GM23338 (cell line): ENCODE measurements around the gene CCDC90B. TPM values are rescaled to one million over a fixed set of nuclear protein-coding genes. Genes with fewer than 3 reads are reported as not detected.

Experiments
- ATAC-seq: fragments of 200-7000 bp; cut with Tn5 transposase; 3 replicates; pipeline ENCODE4 v1.9.1; 2020
- DNase-seq: peaks from one replicate; pipeline ENCODE4 v3.0.0-alpha.2; 2015; ENCODE audit warnings: low spot score
- H2AFZ ChIP-seq: fragments of 200-600 bp; sonication (generic); 2 replicates; pipeline ENCODE4 v1.8.0; 2016; ENCODE audit warnings: antibody characterized with exemption, mild to moderate bottlenecking, moderate library complexity
- H3F3A ChIP-seq: fragments of 200-600 bp; sonication (generic); replicated peaks from 2 replicates; pipeline ENCODE4 v1.8.0; 2017; ENCODE audit warnings: antibody characterized with exemption, mixed run types, low read depth
- H3K27ac ChIP-seq: fragments of 200-600 bp; sonication (generic); 2 replicates; pipeline ENCODE4 v1.6.1; 2016; ENCODE audit warnings: low read depth
- H3K27me3 ChIP-seq: fragments of 200-600 bp; sonication (generic); 2 replicates; pipeline ENCODE4 v1.8.0; 2016; ENCODE audit warnings: mild to moderate bottlenecking, mixed run types, moderate library complexity; ENCODE audit not compliant: insufficient read depth
- H3K36me3 ChIP-seq: fragments of 200-600 bp; sonication (generic); 2 replicates; pipeline ENCODE4 v1.8.0; 2016; ENCODE audit warnings: mild to moderate bottlenecking; ENCODE audit not compliant: insufficient read depth
- H3K4me1 ChIP-seq: fragments of 200-600 bp; sonication (generic); 2 replicates; pipeline ENCODE4 v1.8.0; 2016; ENCODE audit warnings: mild to moderate bottlenecking, moderate library complexity; ENCODE audit not compliant: insufficient read depth
- H3K4me2 ChIP-seq: fragments of 200-600 bp; sonication (generic); 2 replicates; pipeline ENCODE4 v1.7.1; 2017; ENCODE audit warnings: mixed run types
- H3K4me3 ChIP-seq: fragments of 200-600 bp; sonication (generic); 2 replicates; pipeline ENCODE4 v1.6.1; 2016; ENCODE audit warnings: mixed run types
- H3K79me2 ChIP-seq: fragments of 200-600 bp; sonication (generic); replicated peaks from 2 replicates; pipeline ENCODE4 v1.8.0; 2017; ENCODE audit warnings: mild to moderate bottlenecking; ENCODE audit not compliant: insufficient read depth
- H3K9me2 ChIP-seq: fragments of 200-600 bp; sonication (generic); 2 replicates; pipeline ENCODE4 v1.8.0; 2017; ENCODE audit not compliant: insufficient read depth
- H4K20me1 ChIP-seq: fragments of 200-600 bp; sonication (generic); replicated peaks from 2 replicates; pipeline ENCODE4 v1.8.0; 2017; ENCODE audit warnings: mild to moderate bottlenecking; ENCODE audit not compliant: insufficient read depth
- H3K27ac Mint-ChIP-seq: 2 replicates; pipeline ENCODE4 v1.8.0; 2020; ENCODE audit warnings: inconsistent platforms, mild to moderate bottlenecking, moderate library complexity, mixed read lengths
- H3K27me3 Mint-ChIP-seq: 3 replicates; pipeline ENCODE4 v1.8.0; 2022; ENCODE audit warnings: low read depth, mild to moderate bottlenecking, moderate library complexity, mixed read lengths, inconsistent platforms; ENCODE audit not compliant: insufficient read depth, poor library complexity
- H3K36me3 Mint-ChIP-seq: 3 replicates; pipeline ENCODE4 v1.8.0; 2021; ENCODE audit warnings: low read depth, mild to moderate bottlenecking, inconsistent platforms, moderate library complexity, mixed read lengths
- H3K4me1 Mint-ChIP-seq: 3 replicates; pipeline ENCODE4 v1.8.0; 2020; ENCODE audit warnings: mild to moderate bottlenecking, inconsistent platforms, mixed read lengths
- H3K4me3 Mint-ChIP-seq: 3 replicates; pipeline ENCODE4 v1.8.0; 2021; ENCODE audit warnings: moderate library complexity, mild to moderate bottlenecking, inconsistent platforms, mixed read lengths
- H3K9me3 Mint-ChIP-seq: 3 replicates; pipeline ENCODE4 v1.8.0; 2020; ENCODE audit warnings: moderate library complexity, mild to moderate bottlenecking, inconsistent platforms, mixed read lengths
- CREB1 ChIP-seq: fragments of 250-450 bp; sonication (Bioruptor Pico); IDR thresholded peaks from 2 replicates; pipeline ENCODE4 v1.5.0; 2020; ENCODE audit warnings: low read depth, mild to moderate bottlenecking, moderate library complexity
- ETS1 ChIP-seq: IDR thresholded peaks from 2 replicates; pipeline ENCODE4 v1.6.1; 2016; ENCODE audit warnings: antibody characterized with exemption
- EZH2phosphoT487 ChIP-seq: fragments of 200-600 bp; sonication (generic); IDR thresholded peaks from one replicate; pipeline ENCODE4 v1.8.1; 2018; ENCODE audit warnings: antibody characterized with exemption; ENCODE audit not compliant: unreplicated experiment
- JUNB ChIP-seq: IDR thresholded peaks from one replicate; pipeline ENCODE4 v1.6.1; 2016; ENCODE audit warnings: antibody characterized with exemption; ENCODE audit not compliant: unreplicated experiment
- REST ChIP-seq: IDR thresholded peaks from one replicate; pipeline ENCODE4 v1.6.1; 2018; ENCODE audit warnings: antibody characterized with exemption; ENCODE audit not compliant: unreplicated experiment
- STAT1 ChIP-seq: IDR thresholded peaks from one replicate; pipeline ENCODE4 v1.6.1; 2016; ENCODE audit warnings: antibody characterized with exemption; ENCODE audit not compliant: unreplicated experiment
- ZNF114 ChIP-seq: fragments of 250-450 bp; sonication (Bioruptor Pico); IDR thresholded peaks from 2 replicates; pipeline ENCODE4 v1.5.0; 2020; ENCODE audit warnings: mild to moderate bottlenecking, moderate library complexity
- ZNF462 ChIP-seq: fragments of 250-450 bp; sonication (Bioruptor Pico); IDR thresholded peaks from 2 replicates; pipeline ENCODE4 v1.5.0; 2020; ENCODE audit warnings: mild to moderate bottlenecking, moderate library complexity
- polyA plus RNA-seq: library from polyadenylated mRNA; unstranded; fragments of >200 nt; fragmentation: Nextera tagmentation; extraction: Ambion mirVana; gene quantifications from 2 replicates; pipeline ENCODE4 v1.2.1, GENCODE V29; 2016
- total RNA-seq: library from RNA; depleted of rRNA; stranded (reverse); fragments of >200 nt; shearing (Covaris generic); gene quantifications from 2 replicates; pipeline ENCODE4 v1.2.3, GENCODE V29; 2014
- TF ChIP-seq, protein P1 (sequence below), 2 experiments: fragments of 200-600 bp in 1 of 2; sonication (generic) in 1 of 2; conservative IDR thresholded peaks; 2 replicates each; pipeline versions ENCODE4 v1.5.1 to v1.6.1; 2016 to 2017; ENCODE audit warnings: antibody characterized with exemption in 2 of 2, low read depth in 2 of 2, mild to moderate bottlenecking in 2 of 2, moderate library complexity in 1 of 2

Gene CCDC90B
- total and polyA plus RNA-seq, 2 experiments from 2014 or later = 55.1 to 89.0 TPM

- Histone ChIP-seq H3K9me2 (peaks cover 33% of the 10 kb centered on the region), H3K4me1 (peaks cover 7% of the 10 kb centered on the region; the same call in 1 of the 2 replicates), H2AFZ (no peak overlapping the region), H3K4me3 (no peak overlapping the region), H3K27me3 (no peaks in the 10 kb centered on the region), H3K27ac (no peak overlapping the region), H3F3A (no peaks in the 10 kb centered on the region), H3K79me2 (no peaks in the 10 kb centered on the region), H4K20me1 (no peaks in the 10 kb centered on the region), H3K4me2 (no peak overlapping the region), H3K36me3 (no peaks in the 10 kb centered on the region)
- ATAC-seq = no peak
- H3K9me3 Mint-ChIP-seq = no peaks in the 10 kb centered on the region
- H3K36me3 Mint-ChIP-seq = no peaks in the 10 kb centered on the region
- DNase-seq = no peak
- no peak overlapping the region for H3K27ac Mint-ChIP-seq
- TF ChIP-seq ETS1 (no peak), ZNF114 (CRISPR knock-in tag) (no peak), ZNF462 (no peak), STAT1 (no peak), CREB1 (CRISPR knock-in tag) (no peak), REST (no peak), JUNB (no peak), EZH2phosphoT487 (no peak)
- TF ChIP-seq, protein P1, sequence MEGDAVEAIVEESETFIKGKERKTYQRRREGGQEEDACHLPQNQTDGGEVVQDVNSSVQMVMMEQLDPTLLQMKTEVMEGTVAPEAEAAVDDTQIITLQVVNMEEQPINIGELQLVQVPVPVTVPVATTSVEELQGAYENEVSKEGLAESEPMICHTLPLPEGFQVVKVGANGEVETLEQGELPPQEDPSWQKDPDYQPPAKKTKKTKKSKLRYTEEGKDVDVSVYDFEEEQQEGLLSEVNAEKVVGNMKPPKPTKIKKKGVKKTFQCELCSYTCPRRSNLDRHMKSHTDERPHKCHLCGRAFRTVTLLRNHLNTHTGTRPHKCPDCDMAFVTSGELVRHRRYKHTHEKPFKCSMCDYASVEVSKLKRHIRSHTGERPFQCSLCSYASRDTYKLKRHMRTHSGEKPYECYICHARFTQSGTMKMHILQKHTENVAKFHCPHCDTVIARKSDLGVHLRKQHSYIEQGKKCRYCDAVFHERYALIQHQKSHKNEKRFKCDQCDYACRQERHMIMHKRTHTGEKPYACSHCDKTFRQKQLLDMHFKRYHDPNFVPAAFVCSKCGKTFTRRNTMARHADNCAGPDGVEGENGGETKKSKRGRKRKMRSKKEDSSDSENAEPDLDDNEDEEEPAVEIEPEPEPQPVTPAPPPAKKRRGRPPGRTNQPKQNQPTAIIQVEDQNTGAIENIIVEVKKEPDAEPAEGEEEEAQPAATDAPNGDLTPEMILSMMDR (conservative IDR thresholded peaks at IDR 0.05; ENCODE audit: low read depth in 2 of 2) = no peak
- H3K4me1 Mint-ChIP-seq = peaks cover 10% of the 10 kb centered on the region; the same call in 2 of the 3 replicates
- no peaks in the 10 kb centered on the region for H3K27me3 Mint-ChIP-seq
- H3K4me3 Mint-ChIP-seq = no peak overlapping the region
Observed at GRCh38 chr11:83335446-83336070, 49.4 kb upstream of the CCDC90B start.
